ENCODE data around the gene JPH3. TPM values are rescaled to one million over a fixed set of nuclear protein-coding genes. Genes with fewer than 3 reads are reported as not detected.
"Not testable (repeated sequence)": the region's sequence is repeated elsewhere in the genome, so short reads cannot be mapped to it uniquely, and the experiment has no call there.

The JPH3 gene
- total RNA-seq, 1 donor: not detected

DNA sequence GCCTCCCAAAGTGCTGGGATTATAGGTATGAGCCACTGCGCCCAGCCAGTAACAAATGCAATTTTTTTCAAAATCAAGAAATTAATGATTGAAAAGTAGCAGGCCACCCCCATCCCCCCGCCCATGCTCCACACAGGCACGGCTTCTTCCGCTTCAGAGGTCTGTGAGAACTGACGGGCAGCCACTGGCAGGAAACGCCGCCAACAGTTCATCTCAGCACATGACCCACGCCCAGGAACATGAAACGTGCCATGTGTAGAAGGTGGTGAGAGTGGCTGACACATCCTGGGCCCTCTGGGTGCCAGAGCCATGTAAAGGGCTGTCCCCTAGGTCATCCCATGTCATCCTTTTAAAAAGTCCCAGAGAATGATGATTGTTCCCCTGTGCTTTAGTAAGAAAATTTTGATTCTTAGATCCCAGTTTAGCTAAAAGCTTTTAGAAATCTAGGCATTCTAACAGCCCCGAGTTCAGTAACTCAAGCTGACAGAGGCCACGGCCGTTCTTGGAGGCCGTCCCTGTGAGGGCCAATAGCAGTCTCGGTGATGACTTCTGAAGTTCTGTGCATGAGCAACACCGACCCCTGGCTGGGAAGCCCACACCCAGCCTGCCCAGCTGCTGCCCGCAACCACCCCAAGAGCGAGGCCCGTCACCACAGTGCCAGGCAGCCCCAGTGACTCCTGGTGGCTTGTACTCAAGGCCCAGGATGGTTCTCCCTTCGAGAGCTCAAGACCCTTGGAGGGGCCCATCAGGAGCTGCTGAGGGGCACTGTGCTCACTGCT is 111.3 kb downstream of the JPH3 start:
- no peak overlapping the region for H3K4me3 ChIP-seq (ENCODE audit: low read depth, low read length)
- TF ChIP-seq, protein P1, sequence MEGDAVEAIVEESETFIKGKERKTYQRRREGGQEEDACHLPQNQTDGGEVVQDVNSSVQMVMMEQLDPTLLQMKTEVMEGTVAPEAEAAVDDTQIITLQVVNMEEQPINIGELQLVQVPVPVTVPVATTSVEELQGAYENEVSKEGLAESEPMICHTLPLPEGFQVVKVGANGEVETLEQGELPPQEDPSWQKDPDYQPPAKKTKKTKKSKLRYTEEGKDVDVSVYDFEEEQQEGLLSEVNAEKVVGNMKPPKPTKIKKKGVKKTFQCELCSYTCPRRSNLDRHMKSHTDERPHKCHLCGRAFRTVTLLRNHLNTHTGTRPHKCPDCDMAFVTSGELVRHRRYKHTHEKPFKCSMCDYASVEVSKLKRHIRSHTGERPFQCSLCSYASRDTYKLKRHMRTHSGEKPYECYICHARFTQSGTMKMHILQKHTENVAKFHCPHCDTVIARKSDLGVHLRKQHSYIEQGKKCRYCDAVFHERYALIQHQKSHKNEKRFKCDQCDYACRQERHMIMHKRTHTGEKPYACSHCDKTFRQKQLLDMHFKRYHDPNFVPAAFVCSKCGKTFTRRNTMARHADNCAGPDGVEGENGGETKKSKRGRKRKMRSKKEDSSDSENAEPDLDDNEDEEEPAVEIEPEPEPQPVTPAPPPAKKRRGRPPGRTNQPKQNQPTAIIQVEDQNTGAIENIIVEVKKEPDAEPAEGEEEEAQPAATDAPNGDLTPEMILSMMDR (IDR thresholded peaks at IDR 0.05; ENCODE audit: insufficient read depth, low read length): no peak
- DNase-seq (ENCODE audit: low read depth): no peak

GRCh38 chr16:87715231-87715630 is 112.9 kb downstream of the JPH3 start:
- H3K4me3 ChIP-seq (ENCODE audit: low read depth, low read length): no peak overlapping the region
- TF ChIP-seq, protein P1 (IDR thresholded peaks at IDR 0.05; ENCODE audit: insufficient read depth, low read length): no peak
- DNase-seq (ENCODE audit: low read depth): no peak

GRCh38 chr16:87715658-87716057 is 113.3 kb downstream of the JPH3 start:
- DNase-seq (ENCODE audit: low read depth): no peak
- TF ChIP-seq, protein P1 (IDR thresholded peaks at IDR 0.05; ENCODE audit: insufficient read depth, low read length): no peak
- no peak overlapping the region for H3K4me3 ChIP-seq (ENCODE audit: low read depth, low read length)

GRCh38 chr16:87718831-87719230 is 116.5 kb downstream of the JPH3 start:
- not testable (repeated sequence) for H3K4me3 ChIP-seq (ENCODE audit: low read depth, low read length); DNase-seq (ENCODE audit: low read depth)

GRCh38 chr16:87720446-87720845 is 118.1 kb downstream of the JPH3 start:
- H3K4me3 ChIP-seq (ENCODE audit: low read depth, low read length): no peak overlapping the region
- TF ChIP-seq, protein P1 (IDR thresholded peaks at IDR 0.05; ENCODE audit: insufficient read depth, low read length): no peak
- no peak for DNase-seq (ENCODE audit: low read depth)

GRCh38 chr16:87721622-87722585 is 119.6 kb downstream of the JPH3 start:
- no peak for DNase-seq (ENCODE audit: low read depth)
- no peak overlapping the region for H3K4me3 ChIP-seq (ENCODE audit: low read depth, low read length)
- TF ChIP-seq, protein P1 (IDR thresholded peaks at IDR 0.05; ENCODE audit: insufficient read depth, low read length): no peak
